ENCODE measurements around the gene NEXMIF. TPM values are rescaled to one million over a fixed set of nuclear protein-coding genes. Genes with fewer than 3 reads are reported as not detected.
"Not testable (repeated sequence)": the region's sequence is repeated elsewhere in the genome, so short reads cannot be mapped to it uniquely, and the experiment has no call there.

NEXMIF gene
- total RNA-seq: 1.0 TPM

DNA sequence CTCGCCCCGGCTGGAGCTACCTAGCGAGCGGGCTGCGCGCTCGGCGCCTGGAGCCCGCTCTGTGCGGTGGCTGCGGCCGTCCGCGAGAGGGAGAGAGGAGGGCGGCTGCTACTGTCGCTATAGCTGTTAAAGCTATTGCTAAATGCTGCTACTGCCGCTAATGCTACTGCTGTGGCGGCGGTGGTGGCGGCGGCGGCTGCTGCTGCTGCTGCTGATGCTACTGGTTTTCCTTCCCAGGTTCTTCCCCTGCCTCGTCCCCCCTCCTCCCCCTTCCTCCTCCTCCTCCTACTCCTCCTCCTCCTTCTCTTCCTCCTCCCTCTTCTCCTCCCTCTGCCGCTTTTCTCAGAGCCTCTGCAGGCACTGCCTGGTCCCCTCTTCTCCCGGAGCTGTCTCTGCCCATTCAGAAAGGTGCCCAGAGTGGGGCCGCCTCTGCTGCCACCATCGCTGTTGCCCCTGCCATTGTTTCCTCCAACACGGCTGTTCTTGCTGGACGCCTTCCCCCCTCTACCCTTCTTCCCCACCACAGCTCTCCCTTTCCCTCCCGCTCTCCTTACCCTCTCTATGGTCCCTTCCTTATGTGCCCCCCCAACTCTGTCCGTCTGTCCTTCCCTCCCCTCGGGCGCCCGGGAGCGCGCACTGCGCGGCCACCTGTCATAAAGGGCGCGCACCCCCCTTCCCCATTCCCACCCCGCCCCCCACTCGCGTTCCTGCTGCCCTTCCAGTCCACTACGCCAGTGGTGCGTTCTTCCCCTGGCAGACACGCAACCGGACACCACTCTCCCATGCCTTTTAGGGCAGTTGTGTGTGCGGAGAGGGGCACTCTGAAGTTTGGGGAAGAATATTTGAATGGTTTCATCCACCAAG lies at the start of gene NEXMIF:
Gene NEXMIF (minus strand): TSS at position 228 of the 864 bp plus-strand sequence.
- no peak for DNase-seq (ENCODE audit: low spot score)

DNA sequence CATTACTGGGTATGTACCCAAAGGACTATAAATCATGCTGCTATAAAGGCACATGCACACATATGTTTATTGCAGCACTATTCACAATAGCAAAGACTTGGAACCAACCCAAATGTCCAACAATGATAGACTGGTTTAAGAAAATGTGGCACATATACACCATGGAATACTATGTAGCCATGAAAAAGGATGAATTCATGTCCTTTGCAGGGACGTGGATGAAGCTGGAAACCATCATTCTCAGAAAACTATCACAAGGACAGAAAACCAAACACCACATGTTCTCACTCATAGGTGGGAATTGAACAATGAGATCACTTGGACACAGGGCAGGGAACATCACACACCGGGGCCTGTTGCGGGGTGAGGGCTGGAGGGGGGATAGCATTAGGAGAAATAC lies 36.7 kb upstream of the NEXMIF start:
- DNase-seq (ENCODE audit: low spot score): not testable (repeated sequence)

DNA sequence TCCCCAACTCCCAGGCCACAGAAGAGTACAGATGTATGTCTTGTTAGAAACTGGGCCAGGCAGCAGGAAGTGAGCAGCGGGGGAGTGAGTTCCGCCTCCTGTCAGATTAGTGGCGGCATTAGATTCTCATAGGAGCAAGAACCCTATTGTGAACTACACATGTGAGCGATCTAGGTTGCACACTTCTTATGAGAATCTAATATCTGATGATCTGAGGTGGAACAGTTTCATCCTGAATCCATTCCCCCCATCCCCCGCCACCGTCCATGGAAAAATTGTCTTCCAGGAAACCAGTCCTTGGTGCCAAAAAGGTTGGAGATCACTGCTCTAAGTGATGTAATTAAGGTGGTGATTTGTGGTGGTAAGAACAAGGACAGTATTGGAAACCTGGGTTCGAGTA lies 24.5 kb upstream of the NEXMIF start:
- no peak for DNase-seq (ENCODE audit: low spot score)

GRCh38 chrX:74940414-74940813 lies 15.2 kb upstream of the NEXMIF start:
- no peak for DNase-seq (ENCODE audit: low spot score)

GRCh38 chrX:74931214-74931613 lies 6.0 kb upstream of the NEXMIF start:
- no peak for DNase-seq (ENCODE audit: low spot score)

GRCh38 chrX:74924449-74925224 lies 615 bp downstream of the NEXMIF start:
- DNase-seq (ENCODE audit: low spot score): peak; percentile 11

GRCh38 chrX:74923942-74924448 lies 1.3 kb downstream of the NEXMIF start:
- DNase-seq (ENCODE audit: low spot score): no peak

DNA sequence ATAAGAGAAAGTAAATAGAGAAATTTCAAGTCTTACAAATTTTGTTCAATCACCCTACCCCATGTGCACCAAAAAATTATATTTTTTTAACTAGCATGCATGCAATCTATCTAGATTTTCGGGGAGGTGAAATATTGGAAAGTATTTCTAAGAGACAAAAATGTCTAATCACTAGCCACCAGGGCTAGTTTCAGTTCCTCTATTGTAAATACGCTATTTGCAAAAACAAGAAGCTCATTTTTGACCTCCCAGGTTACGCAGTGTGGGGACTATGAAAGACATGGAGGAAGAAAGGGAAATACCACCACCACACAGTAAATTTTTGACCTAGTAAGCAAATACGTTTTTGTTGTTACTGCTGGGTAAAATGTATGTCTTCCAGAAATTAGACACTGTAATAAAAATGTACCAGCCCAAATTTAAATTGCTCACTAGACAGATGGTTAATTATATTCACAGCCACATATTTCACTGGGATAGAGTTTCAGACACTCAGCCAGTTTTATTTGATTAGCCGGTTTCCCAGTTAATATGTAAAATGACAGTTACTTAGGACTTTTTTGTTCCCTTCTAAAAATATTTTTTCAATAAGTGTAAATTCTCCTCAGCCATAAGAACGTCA lies 2.2 kb downstream of the NEXMIF start:
- DNase-seq (ENCODE audit: low spot score): no peak

DNA sequence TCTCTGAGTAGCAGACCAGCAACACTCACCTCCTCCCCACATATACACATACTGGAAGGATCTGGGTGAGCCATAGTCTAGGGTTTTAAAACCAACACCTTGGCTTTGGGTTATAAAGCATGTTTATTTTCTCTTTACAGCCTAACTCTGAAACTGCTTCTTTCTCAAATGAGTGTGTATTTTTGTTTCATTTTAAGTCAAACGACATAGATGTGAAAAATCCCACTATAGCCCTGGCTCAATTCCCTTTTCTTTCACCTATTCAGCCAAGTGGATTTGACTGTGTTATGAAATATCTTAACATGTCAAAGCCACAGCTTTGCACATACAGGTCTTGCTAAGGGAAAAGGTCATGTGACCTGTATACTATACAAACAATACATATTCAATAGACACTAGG lies 13.8 kb downstream of the NEXMIF start:
- no peak for DNase-seq (ENCODE audit: low spot score)

- no peak for DNase-seq (ENCODE audit: low spot score)
Measured at GRCh38 chrX:74906417-74906816, 18.8 kb downstream of the NEXMIF start.

- no peak for DNase-seq (ENCODE audit: low spot score)
Measured at GRCh38 chrX:74902806-74903205, 22.4 kb downstream of the NEXMIF start.

DNA sequence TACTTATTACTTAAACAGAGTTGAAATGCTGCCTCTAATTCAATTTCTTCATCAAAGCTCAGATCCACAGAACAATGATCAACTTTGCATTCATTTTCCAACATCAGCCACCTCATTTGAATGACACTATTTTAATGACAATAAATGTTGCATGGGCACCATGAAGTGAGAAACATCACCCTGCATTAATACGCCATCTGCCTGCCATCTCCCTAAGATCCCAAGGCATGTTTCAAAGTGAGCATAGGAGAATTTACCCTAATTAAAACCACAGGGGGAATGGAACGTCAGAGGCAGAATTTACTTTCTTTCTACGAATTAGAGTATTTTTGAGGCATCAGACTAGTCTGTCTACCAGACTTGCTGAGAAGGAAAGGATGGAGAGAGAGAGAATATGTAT lies 32.7 kb downstream of the NEXMIF start:
- no peak for DNase-seq (ENCODE audit: low spot score)

DNA sequence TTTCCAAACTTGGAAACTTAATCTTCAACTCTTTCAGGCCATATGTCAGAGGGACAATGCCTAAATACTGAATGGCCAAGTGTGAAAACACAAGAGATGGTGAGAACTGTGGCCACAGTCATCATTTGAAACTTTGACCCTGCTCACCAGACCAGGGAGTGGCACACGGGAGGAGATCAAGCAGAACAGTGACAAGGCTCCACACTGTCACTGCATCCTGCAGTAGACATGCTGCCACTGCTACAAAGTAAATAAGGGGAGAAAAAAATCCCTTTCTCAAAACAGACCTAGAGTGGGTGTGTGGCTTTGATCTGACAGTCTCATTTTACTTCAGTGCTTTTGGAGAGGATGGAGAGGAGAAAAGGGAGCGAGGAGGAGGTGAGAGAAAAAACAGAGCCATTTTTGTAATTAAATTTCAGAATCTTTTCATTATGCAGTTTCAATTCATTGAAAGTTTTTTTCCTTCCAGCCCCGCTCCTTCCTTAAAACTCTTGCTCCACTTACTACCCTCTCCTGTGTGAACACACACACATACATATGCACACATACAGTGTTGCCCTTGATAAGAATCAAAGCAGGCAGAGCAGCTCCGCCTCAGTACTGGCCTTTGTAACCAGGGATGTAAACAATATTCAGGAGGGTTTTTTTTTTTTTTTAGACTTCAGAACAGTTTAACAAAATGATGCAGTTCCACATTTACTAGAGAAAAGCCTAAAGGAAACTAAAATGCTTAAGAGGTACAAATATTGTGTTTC lies 34.4 kb downstream of the NEXMIF start:
- no peak for DNase-seq (ENCODE audit: low spot score)

GRCh38 chrX:74882383-74882782 lies 42.9 kb downstream of the NEXMIF start:
- DNase-seq (ENCODE audit: low spot score): not testable (repeated sequence)

DNA sequence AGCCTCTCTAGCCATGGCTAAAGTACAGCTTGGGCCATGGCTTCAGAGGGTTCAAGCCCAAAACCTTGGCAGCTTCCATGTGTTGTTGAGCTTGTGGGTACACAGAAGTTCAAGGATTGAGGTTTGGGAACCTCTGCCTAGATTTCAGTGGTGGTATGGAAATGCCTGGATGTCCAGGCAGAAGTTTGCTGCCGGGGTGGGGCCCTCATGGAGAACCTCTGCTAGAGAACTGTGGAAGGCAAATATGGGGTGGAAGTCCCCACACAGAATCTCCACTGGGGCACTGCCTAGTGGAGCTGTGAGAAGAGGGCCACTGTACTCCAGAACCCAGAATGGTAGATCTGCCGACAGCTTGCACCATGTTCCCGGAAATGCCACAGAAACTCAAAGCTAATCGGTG lies 59.5 kb downstream of the NEXMIF start:
- no peak for DNase-seq (ENCODE audit: low spot score)

GRCh38 chrX:74853255-74853654 lies 72.0 kb downstream of the NEXMIF start:
- no peak for DNase-seq (ENCODE audit: low spot score)

GRCh38 chrX:74835566-74835965 lies 89.7 kb downstream of the NEXMIF start:
- no peak for DNase-seq (ENCODE audit: low spot score)

GRCh38 chrX:74819797-74820196 lies 105.5 kb downstream of the NEXMIF start:
- DNase-seq (ENCODE audit: low spot score): not testable (repeated sequence)

DNA sequence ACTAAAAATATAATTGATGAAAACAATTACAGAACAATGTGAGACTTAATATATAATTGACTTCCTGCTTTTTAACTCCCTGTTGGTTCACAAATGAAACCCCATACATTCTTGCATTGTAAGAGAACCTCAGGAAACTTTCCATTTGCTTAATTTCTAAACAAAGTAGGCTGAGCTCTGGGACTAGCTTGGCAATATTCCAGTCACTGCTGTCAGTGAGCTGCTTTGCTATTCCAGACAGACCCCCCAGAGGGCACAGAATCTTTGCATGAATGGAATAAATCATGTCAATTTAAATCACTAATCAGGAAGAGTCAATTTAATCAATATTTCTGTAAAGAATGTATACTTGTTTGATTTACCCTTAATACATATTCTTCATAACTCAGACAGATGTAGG lies 110.6 kb downstream of the NEXMIF start:
- no peak for DNase-seq (ENCODE audit: low spot score)

GRCh38 chrX:74804574-74804973 lies 120.7 kb downstream of the NEXMIF start:
- no peak for DNase-seq (ENCODE audit: low spot score)

- DNase-seq (ENCODE audit: low spot score): no peak
Measured at GRCh38 chrX:74800062-74800461, 125.2 kb downstream of the NEXMIF start.
